Keratinocyte (primary cell): ENCODE measurements around the gene GALNS. TPM values are rescaled to one million over a fixed set of nuclear protein-coding genes. Genes with fewer than 3 reads are reported as not detected.

Experiments used
- DNase-seq: peaks from one replicate; pipeline ENCODE4 v3.0.0-alpha.2; 2011; ENCODE audit warnings: low read depth, missing footprints, low spot score
- FAIRE-seq: peaks from 2 replicates; lab custom pipeline; 2011; peaks lifted over from hg19 to GRCh38; lab: Jason Lieb, UNC
- H2AFZ ChIP-seq: 2 replicates; pipeline ENCODE4 v1.6.0; 2012; ENCODE audit warnings: low read length, control low read depth, inconsistent platforms; ENCODE audit not compliant: control insufficient read depth
- H3K27ac ChIP-seq: 2 replicates; pipeline ENCODE4 v1.5.1; 2011; ENCODE audit warnings: low read length; ENCODE audit not compliant: control insufficient read depth, insufficient read depth
- H3K27me3 ChIP-seq: 3 replicates; pipeline ENCODE4 v1.6.0; 2011; ENCODE audit warnings: low read length; ENCODE audit not compliant: control insufficient read depth, insufficient read depth; ENCODE audit errors: extremely low read depth
- H3K36me3 ChIP-seq, 2 experiments: 2 replicates in 1 of 2; 3 replicates in 1 of 2; pipeline ENCODE4 v1.5.1; 2011; ENCODE audit warnings: low read length in 2 of 2, mild to moderate bottlenecking in 1 of 2; ENCODE audit not compliant: control insufficient read depth in 2 of 2, insufficient read depth in 2 of 2; ENCODE audit errors: extremely low read depth in 1 of 2
- H3K4me1 ChIP-seq: 3 replicates; pipeline ENCODE4 v1.5.1; 2011; ENCODE audit warnings: low read length; ENCODE audit not compliant: control insufficient read depth, insufficient read depth; ENCODE audit errors: extremely low read depth
- H3K4me2 ChIP-seq: 3 replicates; pipeline ENCODE4 v1.6.0; 2011; ENCODE audit warnings: low read depth, low read length; ENCODE audit not compliant: control insufficient read depth, insufficient read depth; ENCODE audit errors: extremely low read depth
- H3K4me3 ChIP-seq, 3 experiments: fragments of 200-600 bp in 1 of 3; sonication (generic) in 1 of 3; 2 replicates in 2 of 3; 3 replicates in 1 of 3; pipeline ENCODE4 v1.5.1; 2011 to 2016; ENCODE audit warnings: low read length in 3 of 3, mild to moderate bottlenecking in 3 of 3, control low read depth in 2 of 3, inconsistent platforms in 1 of 3, low read depth in 1 of 3, mixed read lengths in 1 of 3, mixed run types in 1 of 3, moderate library complexity in 1 of 3; ENCODE audit not compliant: control insufficient read depth in 2 of 3, insufficient read depth in 2 of 3; ENCODE audit errors: extremely low read depth in 1 of 3
- H3K79me2 ChIP-seq: 2 replicates; pipeline ENCODE4 v1.6.0; 2012; ENCODE audit warnings: low read length; ENCODE audit not compliant: control insufficient read depth, insufficient read depth
- H3K9ac ChIP-seq: 3 replicates; pipeline ENCODE4 v1.6.0; 2011; ENCODE audit warnings: low read length; ENCODE audit not compliant: control insufficient read depth, insufficient read depth; ENCODE audit errors: extremely low read depth
- H3K9me1 ChIP-seq: 3 replicates; pipeline ENCODE4 v1.6.0; 2011; ENCODE audit warnings: low read length; ENCODE audit not compliant: control insufficient read depth, insufficient read depth; ENCODE audit errors: extremely low read depth
- H3K9me3 ChIP-seq: 2 replicates; pipeline ENCODE4 v1.5.1; 2012; ENCODE audit warnings: low read depth, low read length; ENCODE audit not compliant: control insufficient read depth
- H4K20me1 ChIP-seq: 3 replicates; pipeline ENCODE4 v1.6.0; 2011; ENCODE audit warnings: low read length; ENCODE audit not compliant: control insufficient read depth, insufficient read depth; ENCODE audit errors: extremely low read depth
- CTCF ChIP-seq, 3 experiments: IDR thresholded peaks in 1 of 3; conservative IDR thresholded peaks in 1 of 3; optimal IDR thresholded peaks in 1 of 3; 2 replicates in 2 of 3; 3 replicates in 1 of 3; pipeline versions ENCODE3 to v1.5.1; 2011; ENCODE audit warnings: low read length in 3 of 3, mild to moderate bottlenecking in 3 of 3, moderate library complexity in 2 of 3, control low read depth in 1 of 3, inconsistent platforms in 1 of 3; ENCODE audit not compliant: insufficient read depth in 2 of 3; ENCODE audit errors: extremely low read depth in 1 of 3
- EZH2 ChIP-seq: IDR thresholded peaks from one replicate; pipeline ENCODE4 v1.6.1; 2012; ENCODE audit warnings: inconsistent platforms, mild to moderate bottlenecking, low read length, moderate library complexity
- dilution Hi-C: fragments of 300-500 bp; cut with MboI; formaldehyde crosslinking; loops from one replicate; pipeline ENCODE4 v1.7.0; 2020; ENCODE audit warnings: low sequenced_read_pairs; ENCODE audit not compliant: extremely low pct_ligation_motif_present
- polyA plus RNA-seq, 5 experiments: library from polyadenylated mRNA; depleted of rRNA in 3 of 5; stranded (reverse) in 3 of 5; stranded (forward) in 1 of 5; unstranded in 1 of 5; fragments of >200 nt; gene quantifications; 1 replicate in 1 of 5; 2 replicates in 3 of 5; 3 replicates in 1 of 5; pipeline versions ENCODE4 v1.2.1 to v1.2.3, GENCODE V29; 2011 to 2012; ENCODE audit warnings: missing spikeins in 2 of 5, low read depth in 1 of 5, low replicate concordance in 1 of 5

Gene GALNS
- polyA plus RNA-seq, 1 donor (not counting 4 experiments of a cell fraction or from before 2014, with no cell fraction given): 8.3 TPM

- H3K9me1 ChIP-seq: no peaks in the 10 kb centered on the region
- dilution Hi-C loops: no loop called here
- FAIRE-seq (no peak), DNase-seq (no peak)
- H3K36me3 ChIP-seq: no peaks in the 10 kb centered on the region
- H3K4me1 ChIP-seq: no peaks in the 10 kb centered on the region
- H4K20me1 ChIP-seq: no peaks in the 10 kb centered on the region
- H3K4me2 ChIP-seq: no peak overlapping the region
- H2AFZ ChIP-seq: no peak overlapping the region
- H3K79me2 ChIP-seq: no peaks in the 10 kb centered on the region
- TF ChIP-seq EZH2 (no peak), CTCF (optimal IDR thresholded peaks at IDR 0.05 in 1 of 3, IDR thresholded peaks at IDR 0.05 in 1 of 3, conservative IDR thresholded peaks at IDR 0.05 in 1 of 3; ENCODE audit: extremely low read depth in 1 of 3, insufficient read depth in 2 of 3, low read length in 3 of 3) (no peak)
- no peak overlapping the region for H3K9ac ChIP-seq
- H3K27ac ChIP-seq: no peak overlapping the region
- peaks cover 25% of the 10 kb centered on the region for H3K27me3 ChIP-seq
- no peaks in the 10 kb centered on the region for H3K9me3 ChIP-seq
- H3K4me3 ChIP-seq: no peak overlapping the region
Measured at GRCh38 chr16:88793251-88793954, 63.3 kb downstream of the GALNS start.

DNA sequence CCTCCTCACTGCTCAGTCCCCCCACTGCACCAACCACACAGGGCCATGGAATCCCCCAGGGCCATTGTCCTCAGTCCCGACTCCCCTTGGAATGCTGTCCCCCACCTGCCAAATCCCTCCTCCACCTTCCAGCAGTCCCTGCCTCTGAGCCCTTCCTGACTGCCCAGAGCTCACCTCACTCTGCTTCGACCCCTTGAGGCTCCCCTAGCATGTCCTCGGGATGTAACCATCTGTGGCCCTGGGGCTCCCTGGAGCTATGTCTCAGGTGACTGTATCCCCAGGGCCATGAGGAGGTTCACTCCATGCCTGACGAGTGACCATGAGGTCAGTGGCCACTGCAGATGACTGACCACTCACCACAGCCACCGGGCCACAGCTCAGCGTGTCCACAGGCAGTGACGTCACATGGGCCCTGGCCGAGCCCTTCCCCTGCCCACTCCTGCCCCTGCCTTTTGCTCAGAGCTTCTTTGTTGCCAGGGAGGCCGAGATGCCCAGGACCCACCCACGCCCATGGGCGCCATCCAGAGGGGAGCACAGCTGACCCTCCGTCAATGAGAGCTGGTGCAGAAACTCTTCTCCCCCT lies 64.0 kb downstream of the GALNS start:
- Histone ChIP-seq H3K36me3 (no peaks in the 10 kb centered on the region), H3K27me3 (peaks cover 25% of the 10 kb centered on the region), H3K9me3 (no peaks in the 10 kb centered on the region), H4K20me1 (no peaks in the 10 kb centered on the region), H3K4me2 (no peak overlapping the region), H3K27ac (no peak overlapping the region), H3K4me3 (no peak overlapping the region), H3K9ac (no peak overlapping the region), H3K4me1 (no peaks in the 10 kb centered on the region), H3K79me2 (no peaks in the 10 kb centered on the region), H3K9me1 (no peaks in the 10 kb centered on the region), H2AFZ (no peak overlapping the region)
- TF ChIP-seq EZH2: no peak
- TF ChIP-seq CTCF (optimal IDR thresholded peaks at IDR 0.05 in 1 of 3, IDR thresholded peaks at IDR 0.05 in 1 of 3, conservative IDR thresholded peaks at IDR 0.05 in 1 of 3; ENCODE audit: extremely low read depth in 1 of 3, insufficient read depth in 2 of 3, low read length in 3 of 3): no peak
- DNase-seq (no peak), FAIRE-seq (no peak)
- dilution Hi-C loops: no loop called here
